Endodermal cell (in vitro differentiated cells): ENCODE measurements around the gene SLC35G3. TPM values are rescaled to one million over a fixed set of nuclear protein-coding genes. Genes with fewer than 3 reads are reported as not detected.

Experiments
- DNase-seq: peaks from one replicate; pipeline ENCODE4 v3.0.0-alpha.2; 2017
- H3K27ac ChIP-seq: 2 replicates; pipeline ENCODE4 v1.5.1; 2013; ENCODE audit warnings: mild to moderate bottlenecking, low read depth, low read length, moderate library complexity
- H3K27me3 ChIP-seq: 2 replicates; pipeline ENCODE4 v1.6.1; 2013; ENCODE audit warnings: mild to moderate bottlenecking, low read length, moderate library complexity; ENCODE audit not compliant: insufficient read depth, control insufficient read depth, poor library complexity, severe bottlenecking
- H3K36me3 ChIP-seq: 2 replicates; pipeline ENCODE4 v1.7.0; 2013; ENCODE audit warnings: mild to moderate bottlenecking, low read length, moderate library complexity; ENCODE audit not compliant: control insufficient read depth, insufficient read depth
- H3K4me1 ChIP-seq: one replicate; pipeline ENCODE4 v1.7.0; 2013; ENCODE audit warnings: low read length; ENCODE audit not compliant: control insufficient read depth, insufficient read depth
- H3K4me3 ChIP-seq: 2 replicates; pipeline ENCODE4 v1.5.1; 2013; ENCODE audit warnings: mild to moderate bottlenecking, low read length, moderate library complexity
- H3K9ac ChIP-seq: 2 replicates; pipeline ENCODE4 v1.6.1; 2013; ENCODE audit warnings: mild to moderate bottlenecking, low read length, moderate library complexity; ENCODE audit not compliant: poor library complexity, severe bottlenecking; ENCODE audit errors: extremely low read depth
- H3K9me3 ChIP-seq: 2 replicates; pipeline ENCODE4 v1.6.1; 2013; ENCODE audit warnings: mild to moderate bottlenecking, low read length, moderate library complexity; ENCODE audit not compliant: control insufficient read depth
- H3K27ac Mint-ChIP-seq: 2 replicates; pipeline ENCODE4 v1.8.0; 2020; ENCODE audit warnings: mixed read lengths
- H3K27me3 Mint-ChIP-seq: 2 replicates; pipeline ENCODE4 v1.8.0; 2021; ENCODE audit warnings: mild to moderate bottlenecking, mixed read lengths; ENCODE audit not compliant: insufficient read depth
- H3K36me3 Mint-ChIP-seq: 2 replicates; pipeline ENCODE4 v1.8.0; 2020; ENCODE audit warnings: low read depth, mixed read lengths
- H3K4me1 Mint-ChIP-seq: 2 replicates; pipeline ENCODE4 v1.8.0; 2020; ENCODE audit warnings: mixed read lengths
- H3K4me3 Mint-ChIP-seq: 2 replicates; pipeline ENCODE4 v1.8.0; 2020; ENCODE audit warnings: mild to moderate bottlenecking, moderate library complexity, mixed read lengths
- H3K9me3 Mint-ChIP-seq: 2 replicates; pipeline ENCODE4 v1.8.0; 2020; ENCODE audit warnings: mild to moderate bottlenecking, mixed read lengths
- WGBS, 2 experiments: methylation state at CpG; one replicate each; pipeline versions ENCODE4 v1.1.5 to v1.1.7; 2013; ENCODE audit warnings: missing lambda C conversion rate in 2 of 2, mixed read lengths in 1 of 2; ENCODE audit not compliant: insufficient coverage in 1 of 2, insufficient read length in 1 of 2; 5-methylcytosine and 5-hydroxymethylcytosine counted together
- total RNA-seq, 2 donors: library from RNA; stranded (reverse); fragmentation: NEBNext Ultra II Directional in 1 of 2; extraction: Animal tissue kit (Norgen Biotek cat#: 25700) in 1 of 2; gene quantifications; 2 replicates in 1 of 2; 3 replicates in 1 of 2; pipeline ENCODE4 v1.2.1, GENCODE V29; 2021
- TF ChIP-seq, protein P1 (sequence below): fragments of 200-600 bp; sonication (generic); conservative IDR thresholded peaks from 2 replicates; pipeline ENCODE4 v1.5.0; 2021; ENCODE audit warnings: antibody characterized with exemption, mild to moderate bottlenecking

Gene SLC35G3
- total RNA-seq, 2 donors from 2014 or later, result not detected

DNA sequence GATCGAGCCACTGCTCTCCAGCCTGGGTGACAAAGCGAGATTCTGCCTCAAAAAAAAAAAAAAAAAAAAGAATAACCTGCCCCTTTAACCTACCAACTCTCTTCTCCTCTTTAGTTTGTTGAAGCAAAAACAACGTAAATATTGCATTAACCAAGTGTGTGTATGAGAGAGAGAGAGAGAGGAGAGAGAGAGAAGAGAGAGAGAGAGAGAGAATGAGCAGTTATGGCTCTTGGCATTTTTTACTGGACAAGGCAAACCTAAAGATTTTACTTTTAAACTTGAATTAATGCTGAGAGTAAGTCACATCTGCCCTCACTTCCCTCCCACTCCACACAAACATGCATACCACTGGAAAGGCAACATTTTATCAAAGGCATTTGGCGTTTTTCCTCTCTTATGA lies 45.6 kb upstream of the SLC35G3 start:
- Mint-ChIP-seq H3K27me3 (peaks cover 16% of the 10 kb centered on the region), H3K27ac (no peak overlapping the region), H3K36me3 (no peaks in the 10 kb centered on the region), H3K4me3 (no peak overlapping the region), H3K4me1 (peaks cover 18% of the 10 kb centered on the region), H3K9me3 (no peaks in the 10 kb centered on the region)
- Histone ChIP-seq H3K36me3 (no peaks in the 10 kb centered on the region), H3K27ac (no peak overlapping the region), H3K4me1 (peaks cover 8% of the 10 kb centered on the region), H3K4me3 (no peak overlapping the region), H3K9me3 (no peaks in the 10 kb centered on the region), H3K27me3 (peaks cover 13% of the 10 kb centered on the region), H3K9ac (no peak overlapping the region)
- no peak for DNase-seq
- 65% methylated on average over 4 of the region's 4 CpGs; no CpG with 5 or more reads in 1 of the 2 experiments for WGBS, 2 experiments
- TF ChIP-seq, protein P1, sequence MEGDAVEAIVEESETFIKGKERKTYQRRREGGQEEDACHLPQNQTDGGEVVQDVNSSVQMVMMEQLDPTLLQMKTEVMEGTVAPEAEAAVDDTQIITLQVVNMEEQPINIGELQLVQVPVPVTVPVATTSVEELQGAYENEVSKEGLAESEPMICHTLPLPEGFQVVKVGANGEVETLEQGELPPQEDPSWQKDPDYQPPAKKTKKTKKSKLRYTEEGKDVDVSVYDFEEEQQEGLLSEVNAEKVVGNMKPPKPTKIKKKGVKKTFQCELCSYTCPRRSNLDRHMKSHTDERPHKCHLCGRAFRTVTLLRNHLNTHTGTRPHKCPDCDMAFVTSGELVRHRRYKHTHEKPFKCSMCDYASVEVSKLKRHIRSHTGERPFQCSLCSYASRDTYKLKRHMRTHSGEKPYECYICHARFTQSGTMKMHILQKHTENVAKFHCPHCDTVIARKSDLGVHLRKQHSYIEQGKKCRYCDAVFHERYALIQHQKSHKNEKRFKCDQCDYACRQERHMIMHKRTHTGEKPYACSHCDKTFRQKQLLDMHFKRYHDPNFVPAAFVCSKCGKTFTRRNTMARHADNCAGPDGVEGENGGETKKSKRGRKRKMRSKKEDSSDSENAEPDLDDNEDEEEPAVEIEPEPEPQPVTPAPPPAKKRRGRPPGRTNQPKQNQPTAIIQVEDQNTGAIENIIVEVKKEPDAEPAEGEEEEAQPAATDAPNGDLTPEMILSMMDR, result no peak

DNA sequence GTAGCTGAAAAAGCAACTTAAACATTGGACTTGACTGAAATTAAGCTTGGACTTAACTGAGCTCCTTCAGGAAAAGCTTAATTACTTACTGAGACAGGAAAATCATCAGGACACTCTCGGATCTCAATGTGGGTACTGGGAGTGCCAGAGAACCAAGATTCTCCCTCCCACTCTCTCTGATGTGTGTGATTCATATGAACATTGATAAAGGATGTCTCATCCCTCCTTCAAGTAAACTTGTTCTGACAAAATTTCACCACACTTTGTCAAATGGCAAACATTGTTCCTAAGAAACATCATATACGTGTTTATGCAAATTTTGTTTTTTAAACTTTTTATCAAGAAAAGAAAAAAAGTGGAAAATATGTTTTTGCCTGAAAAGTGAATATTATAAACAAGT lies 44.6 kb upstream of the SLC35G3 start:
- TF ChIP-seq, protein P1, result no peak
- Mint-ChIP-seq H3K9me3 (no peaks in the 10 kb centered on the region), H3K27ac (no peak overlapping the region), H3K4me1 (peaks cover 9% of the 10 kb centered on the region), H3K36me3 (no peaks in the 10 kb centered on the region), H3K27me3 (peaks cover 15% of the 10 kb centered on the region), H3K4me3 (no peak overlapping the region)
- H3K36me3 ChIP-seq, result no peaks in the 10 kb centered on the region
- no peak overlapping the region for H3K27ac ChIP-seq
- H3K4me3 ChIP-seq, result no peak overlapping the region
- H3K9me3 ChIP-seq, result no peaks in the 10 kb centered on the region
- H3K9ac ChIP-seq, result no peak overlapping the region
- H3K4me1 ChIP-seq, result no peaks in the 10 kb centered on the region
- WGBS, 2 experiments, result 83 to 100% methylated on average over 1 to 2 of the region's 2 CpGs
- no peak for DNase-seq
- peaks cover 13% of the 10 kb centered on the region for H3K27me3 ChIP-seq

DNA sequence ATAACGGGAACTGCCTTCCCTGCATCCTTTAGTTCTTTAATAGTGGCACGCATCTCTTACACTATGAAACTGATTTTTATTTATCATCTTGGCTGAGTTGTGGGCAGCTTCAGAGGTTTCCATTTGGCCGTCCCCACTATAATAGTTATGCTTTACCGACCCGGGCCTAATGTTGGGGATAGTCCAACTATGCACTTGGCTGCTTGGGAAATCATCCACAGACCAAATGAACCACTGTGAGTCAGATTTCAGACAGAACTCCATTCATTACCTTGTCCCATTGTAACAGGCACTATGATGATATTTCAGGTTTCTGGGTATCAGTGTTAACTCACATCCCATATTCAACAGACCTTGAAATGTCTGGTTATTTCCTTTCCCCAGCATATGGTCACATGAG lies 42.6 kb upstream of the SLC35G3 start:
- Mint-ChIP-seq H3K4me1 (peaks cover 5% of the 10 kb centered on the region), H3K4me3 (no peak overlapping the region), H3K27ac (no peak overlapping the region), H3K36me3 (no peaks in the 10 kb centered on the region), H3K27me3 (peaks cover 15% of the 10 kb centered on the region), H3K9me3 (no peaks in the 10 kb centered on the region)
- no peaks in the 10 kb centered on the region for H3K36me3 ChIP-seq
- 91 to 97% methylated on average over 4 to 5 of the region's 5 CpGs for WGBS, 2 experiments
- DNase-seq, result no peak
- TF ChIP-seq, protein P1, result no peak
- no peak overlapping the region for H3K27ac ChIP-seq
- H3K9me3 ChIP-seq, result no peaks in the 10 kb centered on the region
- no peaks in the 10 kb centered on the region for H3K4me1 ChIP-seq
- no peak overlapping the region for H3K4me3 ChIP-seq
- H3K27me3 ChIP-seq, result peaks cover 13% of the 10 kb centered on the region
- H3K9ac ChIP-seq, result no peak overlapping the region
